Measurements from ENCODE around the gene TENT4B. TPM values are rescaled to one million over a fixed set of nuclear protein-coding genes. Genes with fewer than 3 reads are reported as not detected.

TENT4B gene
- total and polyA plus RNA-seq, 2 experiments from 2014 or later, result 6.2 to 15.0 TPM

DNA sequence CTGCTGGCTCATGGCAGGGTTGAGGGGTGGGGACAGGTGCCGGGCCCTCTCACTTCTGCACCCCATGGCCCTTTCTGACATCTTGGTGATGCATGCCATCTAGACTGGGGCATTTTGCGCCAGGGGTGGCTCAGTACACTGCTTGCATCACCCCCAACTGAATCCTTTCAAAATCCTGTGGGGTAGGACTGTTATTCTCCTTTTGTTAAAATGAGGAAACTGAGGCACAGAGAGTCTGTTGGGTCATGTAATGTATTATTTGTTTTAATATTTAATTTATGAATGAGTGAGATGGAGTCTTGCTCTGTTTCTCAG lies 123.2 kb downstream of the TENT4B start:
- Histone ChIP-seq H3K27me3 (no peaks in the 10 kb centered on the region), H3K27ac (no peak overlapping the region)

DNA sequence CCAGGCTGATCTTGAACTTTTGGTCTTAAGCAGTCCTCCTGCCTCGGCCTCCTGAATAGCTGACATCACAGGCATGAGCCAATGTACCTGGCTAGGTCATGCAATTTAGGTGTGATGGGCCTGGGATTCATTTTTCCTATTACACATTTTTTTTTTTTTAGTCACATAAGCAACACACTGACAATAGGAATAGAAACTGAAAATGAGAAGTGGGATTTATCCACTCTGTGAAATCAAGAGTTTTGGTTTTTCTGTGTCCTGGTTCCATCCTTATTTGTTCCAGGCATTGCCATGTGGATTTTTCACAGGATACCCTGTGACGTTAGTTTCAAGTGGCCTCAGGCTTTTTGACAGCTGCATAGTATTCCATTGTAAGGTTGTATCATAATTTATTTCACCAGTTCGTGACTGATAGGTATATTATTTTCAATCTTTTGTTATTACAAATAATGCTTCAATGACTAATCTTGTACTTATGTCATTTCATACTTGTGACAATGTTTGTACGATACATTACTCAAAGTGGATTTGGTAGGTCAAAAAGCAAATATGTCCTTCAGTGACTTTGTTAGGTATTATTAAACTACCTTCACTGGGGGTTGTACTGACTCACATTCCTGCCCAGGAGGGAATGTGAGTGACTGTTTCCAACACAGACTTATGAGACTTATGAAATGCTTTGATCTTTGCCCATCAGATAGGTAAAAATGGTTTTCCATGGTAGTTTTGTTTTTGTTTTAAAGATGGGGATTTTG lies 123.9 kb downstream of the TENT4B start:
- DNase-seq (ENCODE audit: low read depth in 1 of 2, low spot score in 1 of 2), result no peak
- Histone ChIP-seq H3K27me3 (no peaks in the 10 kb centered on the region), H3K27ac (no peak overlapping the region), H3K36me3 (no peaks in the 10 kb centered on the region), H3K4me3 (no peak overlapping the region), H3K4me1 (ENCODE audit: low read depth) (peaks cover 9% of the 10 kb centered on the region), H3K9me3 (ENCODE audit: low read depth) (no peaks in the 10 kb centered on the region)
- TF ChIP-seq, protein P1, sequence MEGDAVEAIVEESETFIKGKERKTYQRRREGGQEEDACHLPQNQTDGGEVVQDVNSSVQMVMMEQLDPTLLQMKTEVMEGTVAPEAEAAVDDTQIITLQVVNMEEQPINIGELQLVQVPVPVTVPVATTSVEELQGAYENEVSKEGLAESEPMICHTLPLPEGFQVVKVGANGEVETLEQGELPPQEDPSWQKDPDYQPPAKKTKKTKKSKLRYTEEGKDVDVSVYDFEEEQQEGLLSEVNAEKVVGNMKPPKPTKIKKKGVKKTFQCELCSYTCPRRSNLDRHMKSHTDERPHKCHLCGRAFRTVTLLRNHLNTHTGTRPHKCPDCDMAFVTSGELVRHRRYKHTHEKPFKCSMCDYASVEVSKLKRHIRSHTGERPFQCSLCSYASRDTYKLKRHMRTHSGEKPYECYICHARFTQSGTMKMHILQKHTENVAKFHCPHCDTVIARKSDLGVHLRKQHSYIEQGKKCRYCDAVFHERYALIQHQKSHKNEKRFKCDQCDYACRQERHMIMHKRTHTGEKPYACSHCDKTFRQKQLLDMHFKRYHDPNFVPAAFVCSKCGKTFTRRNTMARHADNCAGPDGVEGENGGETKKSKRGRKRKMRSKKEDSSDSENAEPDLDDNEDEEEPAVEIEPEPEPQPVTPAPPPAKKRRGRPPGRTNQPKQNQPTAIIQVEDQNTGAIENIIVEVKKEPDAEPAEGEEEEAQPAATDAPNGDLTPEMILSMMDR (IDR thresholded peaks at IDR 0.05; ENCODE audit: low read depth, low read length), result no peak

More for the DNA sequence above, 123.2 kb downstream of the TENT4B start:
- Histone ChIP-seq H3K4me1 (ENCODE audit: low read depth) (peaks cover 10% of the 10 kb centered on the region), H3K9me3 (ENCODE audit: low read depth) (no peaks in the 10 kb centered on the region), H3K36me3 (no peaks in the 10 kb centered on the region), H3K4me3 (no peak overlapping the region)
- no peak for DNase-seq (ENCODE audit: low read depth in 1 of 2, low spot score in 1 of 2)
- TF ChIP-seq, protein P1 (IDR thresholded peaks at IDR 0.05; ENCODE audit: low read depth, low read length), result no peak

DNA sequence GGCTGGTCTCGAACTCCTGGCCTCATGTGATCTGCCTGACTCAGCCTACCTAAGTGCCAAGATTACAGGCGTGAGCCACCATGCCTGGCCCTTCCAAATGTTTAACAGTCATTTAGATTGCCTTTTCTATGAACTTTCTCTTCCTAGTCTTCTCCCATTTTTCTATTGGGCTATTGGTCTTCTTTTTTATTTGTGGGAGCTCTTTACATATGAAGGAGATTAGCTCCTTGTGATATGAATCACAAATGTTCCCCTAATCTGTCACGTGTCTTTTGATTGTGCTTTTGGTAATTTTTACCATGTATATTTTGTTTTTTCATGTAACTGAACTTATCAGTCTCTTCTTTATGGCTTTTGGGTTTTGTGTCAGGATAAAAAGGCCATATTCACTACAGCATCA lies 125.1 kb downstream of the TENT4B start:
- Histone ChIP-seq H3K4me1 (ENCODE audit: low read depth) (no peaks in the 10 kb centered on the region), H3K4me3 (no peak overlapping the region), H3K27ac (no peak overlapping the region), H3K27me3 (no peaks in the 10 kb centered on the region), H3K36me3 (no peaks in the 10 kb centered on the region), H3K9me3 (ENCODE audit: low read depth) (no peaks in the 10 kb centered on the region)
- no peak for DNase-seq (ENCODE audit: low read depth in 1 of 2, low spot score in 1 of 2)
- TF ChIP-seq, protein P1 (IDR thresholded peaks at IDR 0.05; ENCODE audit: low read depth, low read length), result no peak

DNA sequence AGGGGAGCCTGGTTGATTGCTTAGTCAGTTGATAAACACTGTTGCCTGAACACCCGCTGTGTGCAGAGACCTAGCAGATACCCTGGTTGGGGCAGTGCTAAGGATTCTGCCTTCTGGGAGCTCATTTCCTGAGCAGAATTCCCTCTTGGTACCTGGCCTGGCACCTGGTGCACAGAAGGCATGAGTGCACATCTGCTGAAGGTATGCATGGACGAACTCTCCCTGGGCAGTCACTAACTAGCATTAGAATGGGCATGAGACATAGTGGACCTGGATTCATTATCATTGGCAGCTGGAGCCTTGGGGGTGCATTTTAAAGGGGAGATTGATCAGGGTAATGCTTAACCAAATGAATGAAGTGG lies 126.4 kb downstream of the TENT4B start:
- Histone ChIP-seq H3K4me1 (ENCODE audit: low read depth) (no peaks in the 10 kb centered on the region), H3K9me3 (ENCODE audit: low read depth) (no peaks in the 10 kb centered on the region), H3K27me3 (no peaks in the 10 kb centered on the region), H3K4me3 (no peak overlapping the region), H3K36me3 (no peaks in the 10 kb centered on the region), H3K27ac (no peak overlapping the region)
- TF ChIP-seq, protein P1 (IDR thresholded peaks at IDR 0.05; ENCODE audit: low read depth, low read length), result no peak
- DNase-seq (ENCODE audit: low read depth in 1 of 2, low spot score in 1 of 2), result no peak

DNA sequence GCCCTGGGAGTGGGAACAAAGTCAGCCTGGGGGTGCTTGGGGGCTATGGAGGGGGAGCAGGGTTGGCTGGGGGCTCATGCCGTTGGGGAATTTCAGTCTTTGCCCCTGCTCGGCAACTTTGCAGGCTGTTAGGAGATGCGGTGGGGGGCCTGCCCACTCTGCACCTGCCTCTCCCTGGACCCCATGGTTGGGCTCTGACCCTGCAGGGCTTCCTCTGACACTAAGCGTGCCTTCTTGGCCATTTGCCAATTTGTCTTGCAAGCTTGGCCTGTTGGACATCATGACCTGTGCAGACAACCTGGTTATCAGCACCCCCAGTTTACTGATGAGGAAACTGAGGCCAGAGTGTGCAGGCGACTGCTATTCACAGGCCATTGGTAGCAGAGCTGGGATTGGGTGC lies 127.8 kb downstream of the TENT4B start:
- H3K27me3 ChIP-seq, result no peaks in the 10 kb centered on the region
- no peaks in the 10 kb centered on the region for H3K36me3 ChIP-seq

More for the DNA sequence above, 127.8 kb downstream of the TENT4B start:
- TF ChIP-seq, protein P1 (IDR thresholded peaks at IDR 0.05; ENCODE audit: low read depth, low read length), result no peak
- Histone ChIP-seq H3K9me3 (ENCODE audit: low read depth) (no peaks in the 10 kb centered on the region), H3K4me3 (no peak overlapping the region), H3K4me1 (ENCODE audit: low read depth) (no peaks in the 10 kb centered on the region), H3K27ac (no peak overlapping the region)
- no peak for DNase-seq (ENCODE audit: low read depth in 1 of 2, low spot score in 1 of 2)

Other genes with a start within 250 kb of the TENT4B start
- gene CNEP1R1, start 128.1 kb upstream of the TENT4B start, total RNA-seq, result 14.4 and 16.6 TPM in 2 replicates
- gene CNEP1R1, start 128.1 kb upstream of the TENT4B start, polyA plus RNA-seq, result 24.3 and 30.6 TPM in 2 replicates
- 23.9 and 24.9 TPM in 2 replicates for gene HEATR3, start 87.3 kb upstream of the TENT4B start, total RNA-seq
- gene HEATR3, start 87.3 kb upstream of the TENT4B start, polyA plus RNA-seq, result 7.7 and 10.7 TPM in 2 replicates
- gene ADCY7, start 113.2 kb downstream of the TENT4B start, total RNA-seq, result 18.2 and 28.8 TPM in 2 replicates
- 9.3 and 13.6 TPM in 2 replicates for gene ADCY7, start 113.2 kb downstream of the TENT4B start, polyA plus RNA-seq
- 54.2 and 80.1 TPM in 2 replicates for gene BRD7, start 215.7 kb downstream of the TENT4B start, total RNA-seq
- 61.0 and 89.2 TPM in 2 replicates for gene BRD7, start 215.7 kb downstream of the TENT4B start, polyA plus RNA-seq